Neural progenitor cell (in vitro differentiated cells): ENCODE results near the gene SCLY. TPM values are rescaled to one million over a fixed set of nuclear protein-coding genes. Genes with fewer than 3 reads are reported as not detected.

Source experiments
- DNase-seq: peaks from one replicate; pipeline ENCODE4 v3.0.0-alpha.2; 2016; ENCODE audit warnings: low spot score
- H2AFZ ChIP-seq: fragments of 200-600 bp; sonication (generic); replicated peaks from 2 replicates; pipeline ENCODE4 v1.6.1; 2016; ENCODE audit warnings: antibody characterized with exemption
- H3F3A ChIP-seq: fragments of 200-600 bp; sonication (generic); 2 replicates; pipeline ENCODE4 v1.6.1; 2016; ENCODE audit warnings: antibody characterized with exemption, low read depth
- H3K27ac ChIP-seq: fragments of 200-600 bp; sonication (generic); 2 replicates; pipeline ENCODE4 v1.5.1; 2016; ENCODE audit warnings: mild to moderate bottlenecking
- H3K27me3 ChIP-seq: fragments of 200-600 bp; sonication (generic); 2 replicates; pipeline ENCODE4 v1.6.1; 2016; ENCODE audit warnings: mild to moderate bottlenecking, moderate library complexity
- H3K36me3 ChIP-seq: fragments of 200-600 bp; sonication (generic); 2 replicates; pipeline ENCODE4 v1.5.1; 2016
- H3K4me1 ChIP-seq: fragments of 200-600 bp; sonication (generic); 2 replicates; pipeline ENCODE4 v1.6.1; 2016; ENCODE audit warnings: mixed run types
- H3K4me2 ChIP-seq: fragments of 200-600 bp; sonication (generic); 2 replicates; pipeline ENCODE4 v1.6.1; 2016
- H3K4me3 ChIP-seq: fragments of 200-600 bp; sonication (generic); 2 replicates; pipeline ENCODE4 v1.5.1; 2016
- H3K79me2 ChIP-seq: fragments of 200-600 bp; sonication (generic); 2 replicates; pipeline ENCODE4 v1.6.1; 2016; ENCODE audit warnings: low read depth
- H3K9ac ChIP-seq: fragments of 200-600 bp; sonication (generic); 2 replicates; pipeline ENCODE4 v1.6.1; 2016
- H3K9me3 ChIP-seq: fragments of 200-600 bp; sonication (generic); 2 replicates; pipeline ENCODE4 v1.5.1; 2016; ENCODE audit warnings: low read depth
- H4K20me1 ChIP-seq: fragments of 200-600 bp; sonication (generic); 2 replicates; pipeline ENCODE4 v1.6.1; 2016; ENCODE audit warnings: low read depth
- H3K27ac Mint-ChIP-seq: 3 replicates; pipeline ENCODE4 v1.8.0; 2021; ENCODE audit warnings: mixed read lengths
- H3K27me3 Mint-ChIP-seq: 2 replicates; pipeline ENCODE4 v1.8.0; 2022; ENCODE audit warnings: low read depth, mild to moderate bottlenecking, inconsistent platforms, moderate library complexity, mixed read lengths; ENCODE audit not compliant: insufficient read depth
- H3K36me3 Mint-ChIP-seq: 3 replicates; pipeline ENCODE4 v1.8.0; 2021; ENCODE audit warnings: mixed read lengths
- H3K4me1 Mint-ChIP-seq: 3 replicates; pipeline ENCODE4 v1.8.0; 2021; ENCODE audit warnings: mixed read lengths
- H3K4me3 Mint-ChIP-seq: 3 replicates; pipeline ENCODE4 v1.8.0; 2021; ENCODE audit warnings: mild to moderate bottlenecking, moderate library complexity, mixed read lengths
- H3K9me3 Mint-ChIP-seq: 3 replicates; pipeline ENCODE4 v1.8.0; 2020; ENCODE audit warnings: mixed read lengths
- CTCF ChIP-seq: fragments of 200-600 bp; sonication (generic); IDR thresholded peaks from 2 replicates; pipeline ENCODE4 v1.5.1; 2017; ENCODE audit warnings: antibody characterized with exemption, mild to moderate bottlenecking
- EZH2 ChIP-seq: fragments of 200-600 bp; sonication (generic); IDR thresholded peaks from 2 replicates; pipeline ENCODE4 v1.6.1; 2017; ENCODE audit warnings: antibody characterized with exemption, mild to moderate bottlenecking, moderate library complexity
- EZH2phosphoT487 ChIP-seq: fragments of 200-600 bp; sonication (generic); IDR thresholded peaks from 2 replicates; pipeline ENCODE4 v1.6.1; 2017; ENCODE audit warnings: antibody characterized with exemption
- total RNA-seq: library from RNA; depleted of rRNA; stranded (reverse); fragments of >200 nt; gene quantifications from 2 replicates; pipeline ENCODE4 v1.2.3, GENCODE V29; 2015; ENCODE audit warnings: low replicate concordance

Gene SCLY
- total RNA-seq, 1 donor from 2014 or later = 44.1 TPM

GRCh38 chr2:238136820-238137537 lies 76.2 kb downstream of the SCLY start:
- peaks cover 4% of the 10 kb centered on the region for H3K27me3 Mint-ChIP-seq
- no peak for DNase-seq
- Histone ChIP-seq H4K20me1 (no peaks in the 10 kb centered on the region), H3K4me2 (no peak overlapping the region), H3K27me3 (no peaks in the 10 kb centered on the region), H3K27ac (no peak overlapping the region), H3K36me3 (no peaks in the 10 kb centered on the region), H3K9ac (no peak overlapping the region), H3K9me3 (no peaks in the 10 kb centered on the region), H2AFZ (no peak overlapping the region), H3K4me1 (peaks cover 8% of the 10 kb centered on the region), H3K4me3 (no peak overlapping the region), H3F3A (no peaks in the 10 kb centered on the region), H3K79me2 (no peaks in the 10 kb centered on the region)
- TF ChIP-seq CTCF (no peak), EZH2 (no peak), EZH2phosphoT487 (no peak)
- no peak overlapping the region for H3K4me3 Mint-ChIP-seq
- no peaks in the 10 kb centered on the region for H3K4me1 Mint-ChIP-seq
- no peaks in the 10 kb centered on the region for H3K36me3 Mint-ChIP-seq
- H3K9me3 Mint-ChIP-seq = no peaks in the 10 kb centered on the region
- H3K27ac Mint-ChIP-seq = peak overlapping the region; percentile 83

- Mint-ChIP-seq H3K4me1 (no peaks in the 10 kb centered on the region), H3K9me3 (no peaks in the 10 kb centered on the region), H3K36me3 (no peaks in the 10 kb centered on the region), H3K27ac (peak overlapping the region; percentile 46), H3K4me3 (no peak overlapping the region), H3K27me3 (peaks cover 4% of the 10 kb centered on the region)
- Histone ChIP-seq H3F3A (no peaks in the 10 kb centered on the region), H3K36me3 (no peaks in the 10 kb centered on the region), H3K4me2 (no peak overlapping the region), H2AFZ (no peak overlapping the region), H3K4me1 (peaks cover 8% of the 10 kb centered on the region), H3K4me3 (no peak overlapping the region), H3K9ac (no peak overlapping the region), H3K9me3 (no peaks in the 10 kb centered on the region), H3K27me3 (no peaks in the 10 kb centered on the region), H3K27ac (no peak overlapping the region), H3K79me2 (no peaks in the 10 kb centered on the region), H4K20me1 (no peaks in the 10 kb centered on the region)
- TF ChIP-seq CTCF (no peak), EZH2phosphoT487 (no peak), EZH2 (no peak)
- DNase-seq = no peak
These were observed 77.1 kb downstream of the SCLY start for GRCh38 chr2:238137885-238138284.

DNA sequence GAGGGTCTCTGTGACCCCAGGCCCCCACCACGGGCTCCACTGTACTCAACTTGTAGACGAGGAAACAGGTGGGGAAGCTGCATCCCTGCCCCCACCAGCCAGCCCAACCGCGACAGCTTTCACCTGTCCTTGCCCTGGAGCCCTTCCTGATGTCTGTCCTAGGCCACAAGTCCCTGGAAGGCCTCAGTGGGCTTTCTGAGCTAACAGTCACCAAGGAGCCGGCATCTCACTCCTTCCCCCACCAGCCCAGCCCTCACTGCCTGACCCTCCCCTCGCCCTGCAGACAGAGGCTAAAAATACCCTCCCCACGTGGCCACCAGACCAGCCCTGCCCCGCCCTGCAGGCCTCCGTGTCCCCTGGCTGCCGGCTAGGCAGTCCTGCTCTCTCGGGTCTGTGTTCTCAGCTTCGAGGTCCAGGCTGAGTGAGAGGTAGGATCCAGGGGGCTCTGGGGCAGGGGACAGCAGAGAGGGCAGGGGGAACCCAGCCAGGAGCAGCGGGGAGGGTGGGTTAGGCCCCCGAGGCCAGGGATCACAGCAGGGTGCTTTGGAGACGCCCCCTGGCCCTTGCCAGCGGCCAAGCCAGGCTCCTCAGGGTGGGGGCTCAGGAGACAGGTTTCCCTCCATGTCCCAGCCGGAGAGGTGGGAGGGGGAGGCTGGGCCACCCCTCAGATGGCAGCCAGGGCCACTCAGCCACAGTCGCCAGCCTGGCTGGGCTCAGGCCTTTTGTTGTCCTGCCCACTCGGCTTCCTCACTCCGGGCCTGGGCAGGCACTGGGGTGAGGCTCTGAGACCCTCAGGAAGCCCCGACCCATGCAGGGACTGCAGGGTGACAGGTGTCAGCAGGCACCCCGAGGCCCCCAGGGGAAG lies 77.8 kb downstream of the SCLY start, which contains the start of gene KLHL30:
Gene KLHL30, plus strand, starts transcription at position 338 of the 865 bp plus-strand sequence. CDS start 2,087 bp downstream, outside the sequence.
- TF ChIP-seq EZH2 = no peak
- no peak for TF ChIP-seq EZH2phosphoT487
- no peak for TF ChIP-seq CTCF
- Mint-ChIP-seq H3K4me1 (no peaks in the 10 kb centered on the region), H3K9me3 (no peaks in the 10 kb centered on the region), H3K27ac (peak within 1 kb of the TSS; percentile 46), H3K36me3 (no peaks in the 10 kb centered on the region), H3K27me3 (peaks cover 4% of the 10 kb centered on the region), H3K4me3 (no peak within 1 kb of the TSS)
- H3K9ac ChIP-seq = no peak within 1 kb of the TSS
- no peaks in the 10 kb centered on the region for H3F3A ChIP-seq
- no peaks in the 10 kb centered on the region for H3K79me2 ChIP-seq
- peaks cover 8% of the 10 kb centered on the region for H3K4me1 ChIP-seq
- DNase-seq = no peak
- H4K20me1 ChIP-seq = no peaks in the 10 kb centered on the region
- H3K9me3 ChIP-seq = no peaks in the 10 kb centered on the region
- H2AFZ ChIP-seq = peak within 1 kb of the TSS; percentile 68
- no peak within 1 kb of the TSS for H3K4me2 ChIP-seq
- H3K36me3 ChIP-seq = no peaks in the 10 kb centered on the region
- H3K4me3 ChIP-seq = no peak within 1 kb of the TSS
- H3K27ac ChIP-seq = no peak within 1 kb of the TSS
- no peaks in the 10 kb centered on the region for H3K27me3 ChIP-seq
